Endothelial cell of umbilical vein (primary cell): ENCODE measurements around the gene MLH1.

ENCODE experiments used
- EZH2 ChIP-seq: IDR thresholded peaks from 2 replicates; pipeline ENCODE4 v1.6.1; 2012; ENCODE audit warnings: borderline replicate concordance, low read depth, mild to moderate bottlenecking, moderate library complexity, low read length, inconsistent platforms; ENCODE audit not compliant: severe bottlenecking
- JUN ChIP-seq: IDR thresholded peaks from 2 replicates; pipeline ENCODE4 v1.6.1; 2011; ENCODE audit warnings: borderline replicate concordance, low read depth; ENCODE audit not compliant: insufficient read length, insufficient read depth
- MYC ChIP-seq: IDR thresholded peaks from one replicate; pipeline ENCODE4 v1.6.1; 2011; ENCODE audit warnings: mild to moderate bottlenecking, low read depth, low read length
- POLR2A ChIP-seq: IDR thresholded peaks from 2 replicates; pipeline ENCODE4 v1.6.1; 2012; ENCODE audit warnings: low read depth, mild to moderate bottlenecking, control low read depth, low read length
- TF ChIP-seq, protein P1 (sequence below), 2 donors: IDR thresholded peaks; 1 replicate in 1 of 2; 2 replicates in 1 of 2; pipeline ENCODE4 v1.5.1; 2011; ENCODE audit warnings: low read length in 2 of 2, mild to moderate bottlenecking in 2 of 2, moderate library complexity in 2 of 2, control low read depth in 1 of 2, inconsistent platforms in 1 of 2, low read depth in 1 of 2; ENCODE audit not compliant: insufficient read depth in 1 of 2; ENCODE audit errors: extremely low read depth in 1 of 2

DNA sequence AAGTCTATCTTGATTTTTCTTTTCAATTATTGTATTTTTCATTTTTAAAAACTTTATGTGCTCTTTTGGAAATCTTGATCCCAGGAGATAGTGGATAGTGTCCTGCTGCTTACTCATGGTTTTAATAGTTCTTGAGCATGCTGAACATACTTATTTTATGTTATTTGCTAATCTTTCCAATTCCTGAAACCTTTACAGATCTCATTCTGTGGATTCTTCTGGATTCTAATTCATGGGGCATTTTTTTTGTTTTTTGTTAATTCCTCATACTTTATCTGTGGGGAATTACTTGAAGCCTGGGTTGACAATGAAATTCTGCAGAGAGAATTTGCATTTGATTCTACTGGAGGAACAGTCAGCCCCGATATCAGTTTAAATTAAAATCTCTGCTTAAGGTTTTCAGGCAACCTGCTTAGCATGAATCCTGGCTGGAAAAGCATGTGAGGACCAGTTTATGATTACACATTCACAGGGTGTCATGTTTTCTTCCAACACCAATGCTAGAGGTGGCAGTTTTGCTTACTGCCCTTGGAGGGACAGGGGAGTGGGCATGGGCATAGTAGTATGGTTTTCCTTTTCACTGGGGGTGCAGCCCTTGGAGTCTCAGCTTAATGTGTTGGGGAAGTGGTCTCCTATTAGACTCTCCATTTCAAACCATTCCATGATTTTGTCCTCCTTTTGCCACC is 46.0 kb downstream of the MLH1 start:
- TF ChIP-seq, protein P1, sequence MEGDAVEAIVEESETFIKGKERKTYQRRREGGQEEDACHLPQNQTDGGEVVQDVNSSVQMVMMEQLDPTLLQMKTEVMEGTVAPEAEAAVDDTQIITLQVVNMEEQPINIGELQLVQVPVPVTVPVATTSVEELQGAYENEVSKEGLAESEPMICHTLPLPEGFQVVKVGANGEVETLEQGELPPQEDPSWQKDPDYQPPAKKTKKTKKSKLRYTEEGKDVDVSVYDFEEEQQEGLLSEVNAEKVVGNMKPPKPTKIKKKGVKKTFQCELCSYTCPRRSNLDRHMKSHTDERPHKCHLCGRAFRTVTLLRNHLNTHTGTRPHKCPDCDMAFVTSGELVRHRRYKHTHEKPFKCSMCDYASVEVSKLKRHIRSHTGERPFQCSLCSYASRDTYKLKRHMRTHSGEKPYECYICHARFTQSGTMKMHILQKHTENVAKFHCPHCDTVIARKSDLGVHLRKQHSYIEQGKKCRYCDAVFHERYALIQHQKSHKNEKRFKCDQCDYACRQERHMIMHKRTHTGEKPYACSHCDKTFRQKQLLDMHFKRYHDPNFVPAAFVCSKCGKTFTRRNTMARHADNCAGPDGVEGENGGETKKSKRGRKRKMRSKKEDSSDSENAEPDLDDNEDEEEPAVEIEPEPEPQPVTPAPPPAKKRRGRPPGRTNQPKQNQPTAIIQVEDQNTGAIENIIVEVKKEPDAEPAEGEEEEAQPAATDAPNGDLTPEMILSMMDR (IDR thresholded peaks at IDR 0.05; ENCODE audit: extremely low read depth in 1 of 2, insufficient read depth in 1 of 2, low read depth in 1 of 2, low read length in 2 of 2) = no peak
- TF ChIP-seq EZH2 = no peak
- TF ChIP-seq POLR2A = no peak
- no peak for TF ChIP-seq JUN
- TF ChIP-seq MYC = no peak
